B cell (primary cell): ENCODE measurements around the gene HP1BP3. TPM values are rescaled to one million over a fixed set of nuclear protein-coding genes. Genes with fewer than 3 reads are reported as not detected.

Experiments used
- ATAC-seq: fragments of 200-7000 bp; cut with Tn5 transposase; one replicate; pipeline ENCODE4 v1.10.0; 2021; ENCODE audit warnings: low read depth, mild to moderate bottlenecking, moderate number of reproducible peaks, moderate library complexity
- CTCF ChIA-PET: fragments of 350-600 bp; sonication (Branson Sonifier 250); formaldehyde crosslinking; loops from one replicate; lab custom pipeline; 2021; ENCODE audit warnings: antibody characterized with exemption, inconsistent platforms; lab: Charles Lee
- POLR2A ChIA-PET: fragments of 350-600 bp; sonication (Branson Sonifier 250); formaldehyde crosslinking; loops from one replicate; lab custom pipeline; 2021; ENCODE audit warnings: antibody characterized with exemption; lab: Charles Lee
- DNase-seq: peaks from one replicate; pipeline ENCODE4 v3.0.0; 2013
- H2AFZ ChIP-seq: 2 replicates; pipeline ENCODE4 v1.6.1; 2012; ENCODE audit warnings: mild to moderate bottlenecking, low read depth, low read length; ENCODE audit not compliant: insufficient read depth, poor library complexity, severe bottlenecking
- H3K27ac ChIP-seq, 2 donors: 1 replicate in 1 of 2; 2 replicates in 1 of 2; pipeline ENCODE4 v1.5.1; 2012 to 2013; ENCODE audit warnings: low read length in 2 of 2, mild to moderate bottlenecking in 2 of 2, moderate library complexity in 1 of 2
- H3K27me3 ChIP-seq, 4 experiments: fragments of 200-600 bp in 1 of 4; sonication (generic) in 1 of 4; replicated peaks in 1 of 4; 1 replicate in 2 of 4; 2 replicates in 2 of 4; pipeline versions ENCODE4 v1.6.1 to v1.7.0; 2013 to 2016; ENCODE audit warnings: low read length in 3 of 4, mild to moderate bottlenecking in 2 of 4, mixed read lengths in 1 of 4, moderate library complexity in 1 of 4; ENCODE audit not compliant: insufficient read depth in 4 of 4, control insufficient read depth in 3 of 4; ENCODE audit errors: control extremely low read depth in 1 of 4
- H3K36me3 ChIP-seq, 2 experiments: replicated peaks in 1 of 2; 1 replicate in 1 of 2; 2 replicates in 1 of 2; pipeline versions ENCODE4 v1.6.1 to v1.7.1; 2013; ENCODE audit warnings: low read length in 1 of 2; ENCODE audit not compliant: insufficient read depth in 2 of 2, control insufficient read depth in 1 of 2; ENCODE audit errors: control extremely low read depth in 1 of 2, extremely low read depth in 1 of 2
- H3K4me1 ChIP-seq, 2 donors: fragments of 200-600 bp in 1 of 2; sonication (generic) in 1 of 2; 1 replicate in 1 of 2; 2 replicates in 1 of 2; pipeline versions ENCODE4 v1.5.1 to v1.6.1; 2013 to 2017; ENCODE audit warnings: low read length in 2 of 2; ENCODE audit not compliant: control insufficient read depth in 2 of 2, insufficient read depth in 2 of 2
- H3K4me2 ChIP-seq: replicated peaks from 2 replicates; pipeline ENCODE3; 2012; ENCODE audit warnings: mild to moderate bottlenecking, low read depth, low read length; ENCODE audit not compliant: poor library complexity, severe bottlenecking
- H3K4me3 ChIP-seq, 5 experiments: fragments of 200-600 bp in 1 of 5; sonication (generic) in 1 of 5; 1 replicate in 3 of 5; 2 replicates in 2 of 5; pipeline versions ENCODE4 v1.5.1 to v1.7.0; 2011 to 2016; ENCODE audit warnings: low read length in 4 of 5, mild to moderate bottlenecking in 4 of 5, low read depth in 2 of 5, control low read depth in 1 of 5, moderate library complexity in 1 of 5; ENCODE audit not compliant: insufficient read depth in 1 of 5; ENCODE audit errors: control extremely low read depth in 1 of 5, extremely low read depth in 1 of 5
- H3K79me2 ChIP-seq: fragments of 200-600 bp; sonication (generic); one replicate; pipeline ENCODE4 v1.6.0; 2016; ENCODE audit warnings: low read length; ENCODE audit not compliant: control insufficient read depth, insufficient read depth
- H3K9ac ChIP-seq: fragments of 200-600 bp; sonication (generic); 2 replicates; pipeline ENCODE4 v1.6.1; 2017; ENCODE audit warnings: mild to moderate bottlenecking, low read length, moderate library complexity
- H3K9me3 ChIP-seq, 3 donors: one replicate each; pipeline versions ENCODE4 v1.6.1 to v1.7.1; 2013; ENCODE audit warnings: low read length in 2 of 3; ENCODE audit not compliant: control insufficient read depth in 2 of 3, insufficient read depth in 1 of 3; ENCODE audit errors: control extremely low read depth in 1 of 3
- H4K20me1 ChIP-seq: 2 replicates; pipeline ENCODE4 v1.6.0; 2012; ENCODE audit warnings: mild to moderate bottlenecking, low read length; ENCODE audit not compliant: insufficient read depth, control insufficient read depth, poor library complexity, severe bottlenecking
- H3K27ac Mint-ChIP-seq: one replicate; pipeline ENCODE4 v1.8.0; 2021; ENCODE audit warnings: mixed read lengths
- H3K27me3 Mint-ChIP-seq: one replicate; pipeline ENCODE4 v1.8.0; 2021; ENCODE audit warnings: mixed read lengths
- H3K4me1 Mint-ChIP-seq: one replicate; pipeline ENCODE4 v1.8.0; 2021; ENCODE audit warnings: mixed read lengths
- H3K4me3 Mint-ChIP-seq: one replicate; pipeline ENCODE4 v1.8.0; 2021; ENCODE audit warnings: mixed read lengths
- H3K9me3 Mint-ChIP-seq: one replicate; pipeline ENCODE4 v1.8.0; 2022; ENCODE audit warnings: mixed read lengths; ENCODE audit not compliant: insufficient read depth
- CTCF ChIP-seq: fragments of 200-600 bp; IDR thresholded peaks from one replicate; pipeline ENCODE4 v1.8.0; 2022; ENCODE audit warnings: antibody characterized with exemption, mild to moderate bottlenecking
- EZH2 ChIP-seq: IDR thresholded peaks from 2 replicates; pipeline ENCODE4 v1.6.1; 2012; ENCODE audit warnings: borderline replicate concordance, low read depth, mild to moderate bottlenecking, moderate library complexity, low read length; ENCODE audit not compliant: insufficient read depth, poor library complexity, severe bottlenecking
- WGBS: methylation state at CpG from one replicate; pipeline ENCODE4 v1.1.5; 2013; ENCODE audit warnings: missing lambda C conversion rate; ENCODE audit not compliant: insufficient coverage; 5-methylcytosine and 5-hydroxymethylcytosine counted together
- intact Hi-C: fragments of 100-400 bp; cut with micrococcal nuclease; formaldehyde crosslinking; loops from one replicate; pipeline ENCODE4 v1.10.0; 2022
- polyA plus RNA-seq: library from polyadenylated mRNA; depleted of rRNA; stranded (reverse); fragments of >200 nt; gene quantifications from 2 replicates; pipeline ENCODE4 v1.2.3, GENCODE V29; 2012
- total RNA-seq, 2 donors: library from RNA; stranded (reverse); fragments of 120-200 nt in 1 of 2; gene quantifications; 1 replicate in 1 of 2; 2 replicates in 1 of 2; pipeline versions ENCODE4 v1.2.3 to v1.2.4, GENCODE V29; 2013 to 2022

HP1BP3 gene
- total and polyA plus RNA-seq, 2 donors (not counting 1 experiment from before 2014, with no cell fraction given): 147 to 303 TPM

DNA sequence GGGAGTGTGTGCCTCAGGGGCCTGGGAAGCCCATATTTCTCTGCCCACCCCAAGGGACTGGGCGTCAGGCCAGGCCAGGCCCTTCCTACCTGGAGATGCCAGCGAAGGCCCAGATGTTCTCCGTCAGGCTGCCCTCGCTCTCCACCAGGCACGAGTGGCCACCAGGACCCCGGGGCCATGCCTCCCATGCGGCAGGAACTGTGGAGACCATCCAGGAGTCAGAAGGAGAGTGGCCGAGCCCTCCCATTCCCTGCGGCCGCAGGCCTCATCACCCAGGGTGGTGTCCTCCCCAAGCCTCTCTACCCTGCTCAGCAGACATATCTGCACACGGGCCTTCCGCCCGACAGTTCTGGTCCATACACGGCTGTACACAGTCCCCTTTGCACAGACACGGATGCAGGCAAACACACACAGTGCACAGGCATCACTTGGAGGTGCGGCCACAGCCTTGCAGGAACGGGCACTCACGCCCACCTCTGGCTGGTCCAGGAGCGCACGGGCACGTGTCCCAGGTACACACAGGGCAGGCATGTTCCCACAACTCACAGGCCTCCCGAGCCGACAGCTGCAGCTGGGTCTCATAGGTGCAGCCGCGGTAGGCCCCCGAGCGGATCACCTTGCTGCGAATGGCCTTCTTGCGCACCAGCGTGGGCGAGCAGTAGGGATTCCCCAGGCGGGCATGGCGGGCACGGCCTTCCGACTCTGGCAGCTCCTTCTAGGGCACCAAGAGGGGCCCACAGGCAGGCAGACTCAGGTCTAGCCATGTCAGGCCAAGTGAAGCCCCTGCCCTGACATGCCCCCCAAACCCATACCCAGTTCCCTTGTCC is 63.4 kb downstream of the HP1BP3 start:
- POLR2A ChIA-PET: no interaction called here
- Histone ChIP-seq H3K36me3 (no peaks in the 10 kb centered on the region), H3K4me1 (no peaks in the 10 kb centered on the region), H3K4me3 (no peak overlapping the region), H3K27me3 (peaks cover 0 to 5% (median 0%) of the 10 kb centered on the region in 4 experiments), H3K9ac (no peak overlapping the region), H3K79me2 (no peaks in the 10 kb centered on the region), H3K4me2 (no peak overlapping the region), H4K20me1 (no peaks in the 10 kb centered on the region), H3K27ac (no peak overlapping the region), H3K9me3 (no peaks in the 10 kb centered on the region), H2AFZ (no peak overlapping the region)
- peaks cover 1% of the 10 kb centered on the region for H3K4me1 Mint-ChIP-seq
- TF ChIP-seq CTCF (no peak), EZH2 (no peak)
- ATAC-seq: no peak
- CTCF ChIA-PET: no interaction called here
- no peak overlapping the region for H3K4me3 Mint-ChIP-seq
- WGBS: 94% methylated on average over 35 of the region's 35 CpGs
- no peaks in the 10 kb centered on the region for H3K9me3 Mint-ChIP-seq
- DNase-seq: no peak
- intact Hi-C loops: no loop called here
- peaks cover 6% of the 10 kb centered on the region for H3K27me3 Mint-ChIP-seq
- no peak overlapping the region for H3K27ac Mint-ChIP-seq

DNA sequence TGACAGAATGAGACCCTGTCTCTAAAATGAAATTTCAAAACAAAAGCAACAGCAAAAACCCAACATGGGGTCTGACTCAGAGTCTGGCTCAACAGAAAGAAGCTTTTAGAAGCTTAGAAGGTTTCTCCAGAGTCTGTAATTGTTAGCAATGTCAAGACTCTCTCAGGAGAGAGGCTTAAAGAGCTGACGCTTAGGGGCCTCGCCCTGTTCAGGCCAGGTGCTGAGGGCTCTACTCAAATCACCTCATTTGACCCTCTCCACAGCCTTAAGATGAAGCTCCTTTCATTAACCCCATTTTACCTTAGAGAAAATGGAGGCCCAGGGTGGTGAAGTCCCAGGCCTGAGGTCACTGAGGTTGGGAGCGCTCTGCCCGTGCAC is 64.0 kb downstream of the HP1BP3 start:
- no peak for TF ChIP-seq EZH2
- Histone ChIP-seq H3K9me3 (peaks cover 0 to 2% (median 0%) of the 10 kb centered on the region in 3 donors), H3K4me2 (no peak overlapping the region), H3K27ac (no peak overlapping the region), H3K36me3 (no peaks in the 10 kb centered on the region), H3K4me1 (peaks cover 2% of the 10 kb centered on the region in 2 donors), H3K27me3 (peaks cover 0 to 8% (median under 1%) of the 10 kb centered on the region in 4 experiments), H2AFZ (no peak overlapping the region), H3K79me2 (no peaks in the 10 kb centered on the region), H3K4me3 (no peak overlapping the region), H4K20me1 (no peaks in the 10 kb centered on the region), H3K9ac (no peak overlapping the region)
- Mint-ChIP-seq H3K4me1 (peaks cover 4% of the 10 kb centered on the region), H3K27me3 (peaks cover 5% of the 10 kb centered on the region), H3K27ac (no peak overlapping the region), H3K4me3 (no peak overlapping the region), H3K9me3 (no peaks in the 10 kb centered on the region)
- WGBS: 96% methylated on average over 4 of the region's 4 CpGs
- no peak for ATAC-seq
- CTCF ChIA-PET: interaction anchor here (1.2 kb wide), 1 partner anchor 26 kb away, joined by 3 read pairs; no protein-coding TSS in a partner anchor
- no peak for DNase-seq
- POLR2A ChIA-PET: no interaction called here
- intact Hi-C loops: no loop called here
